Ishikawa (cell line): ENCODE measurements around the gene CMA1.

Experiments used
- CEBPB ChIP-seq: IDR thresholded peaks from 2 replicates; pipeline ENCODE4 v1.6.1; 2012
- CREB1 ChIP-seq: IDR thresholded peaks from 2 replicates; pipeline ENCODE4 v1.6.1; 2012; ENCODE audit warnings: low read depth
- EGR1 ChIP-seq: IDR thresholded peaks from 2 replicates; pipeline ENCODE4 v1.6.1; 2012
- EP300 ChIP-seq: IDR thresholded peaks from 2 replicates; pipeline ENCODE4 v1.6.1; 2012; ENCODE audit warnings: borderline replicate concordance
- FOXM1 ChIP-seq: IDR thresholded peaks from 2 replicates; pipeline ENCODE4 v1.6.1; 2012; ENCODE audit warnings: low read depth, borderline replicate concordance
- NFIC ChIP-seq: IDR thresholded peaks from 2 replicates; pipeline ENCODE4 v1.6.1; 2012
- RAD21 ChIP-seq: IDR thresholded peaks from 2 replicates; pipeline ENCODE4 v1.6.1; 2012; ENCODE audit warnings: low read depth
- REST ChIP-seq: IDR thresholded peaks from 2 replicates; pipeline ENCODE4 v1.6.1; 2012; ENCODE audit warnings: low read depth, mild to moderate bottlenecking
- TAF1 ChIP-seq: IDR thresholded peaks from 2 replicates; pipeline ENCODE4 v1.6.1; 2012; ENCODE audit warnings: low read depth, mild to moderate bottlenecking
- TCF12 ChIP-seq: IDR thresholded peaks from 2 replicates; pipeline ENCODE4 v1.6.1; 2012; ENCODE audit warnings: low read depth
- TEAD4 ChIP-seq: IDR thresholded peaks from 2 replicates; pipeline ENCODE4 v1.6.1; 2012
- YY1 ChIP-seq: IDR thresholded peaks from 2 replicates; pipeline ENCODE4 v1.6.1; 2012; ENCODE audit warnings: low read depth
- ZBTB7A ChIP-seq: IDR thresholded peaks from 2 replicates; pipeline ENCODE4 v1.6.1; 2012; ENCODE audit warnings: low read depth
- TF ChIP-seq, protein P1 (sequence below): IDR thresholded peaks from 2 replicates; pipeline ENCODE4 v1.6.1; 2012
- TF ChIP-seq, protein P2 (sequence below): IDR thresholded peaks from 2 replicates; pipeline ENCODE4 v1.6.1; 2012

The CMA1 gene

GRCh38 chr14:24504425-24504950 is 3.6 kb downstream of the CMA1 start:
- no peak for TF ChIP-seq EP300
- no peak for TF ChIP-seq CREB1
- TF ChIP-seq YY1 = no peak
- no peak for TF ChIP-seq REST
- TF ChIP-seq, protein P1, sequence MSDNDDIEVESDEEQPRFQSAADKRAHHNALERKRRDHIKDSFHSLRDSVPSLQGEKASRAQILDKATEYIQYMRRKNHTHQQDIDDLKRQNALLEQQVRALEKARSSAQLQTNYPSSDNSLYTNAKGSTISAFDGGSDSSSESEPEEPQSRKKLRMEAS = no peak
- TF ChIP-seq TCF12 = no peak
- no peak for TF ChIP-seq TEAD4
- TF ChIP-seq ZBTB7A = no peak
- no peak for TF ChIP-seq RAD21
- no peak for TF ChIP-seq NFIC
- TF ChIP-seq, protein P2, sequence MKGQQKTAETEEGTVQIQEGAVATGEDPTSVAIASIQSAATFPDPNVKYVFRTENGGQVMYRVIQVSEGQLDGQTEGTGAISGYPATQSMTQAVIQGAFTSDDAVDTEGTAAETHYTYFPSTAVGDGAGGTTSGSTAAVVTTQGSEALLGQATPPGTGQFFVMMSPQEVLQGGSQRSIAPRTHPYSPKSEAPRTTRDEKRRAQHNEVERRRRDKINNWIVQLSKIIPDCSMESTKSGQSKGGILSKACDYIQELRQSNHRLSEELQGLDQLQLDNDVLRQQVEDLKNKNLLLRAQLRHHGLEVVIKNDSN = no peak
- no peak for TF ChIP-seq FOXM1
- no peak for TF ChIP-seq CEBPB
- no peak for TF ChIP-seq EGR1
- TF ChIP-seq TAF1 = no peak

- TF ChIP-seq TEAD4 = no peak
- no peak for TF ChIP-seq REST
- no peak for TF ChIP-seq CEBPB
- TF ChIP-seq, protein P1 = no peak
- TF ChIP-seq, protein P2 = no peak
- TF ChIP-seq FOXM1 = no peak
- TF ChIP-seq RAD21 = no peak
- TF ChIP-seq ZBTB7A = no peak
- no peak for TF ChIP-seq CREB1
- TF ChIP-seq NFIC = no peak
- no peak for TF ChIP-seq EP300
- TF ChIP-seq TCF12 = no peak
- no peak for TF ChIP-seq YY1
- TF ChIP-seq TAF1 = no peak
- TF ChIP-seq EGR1 = no peak
Measured at GRCh38 chr14:24483604-24484252, 24.3 kb downstream of the CMA1 start.

DNA sequence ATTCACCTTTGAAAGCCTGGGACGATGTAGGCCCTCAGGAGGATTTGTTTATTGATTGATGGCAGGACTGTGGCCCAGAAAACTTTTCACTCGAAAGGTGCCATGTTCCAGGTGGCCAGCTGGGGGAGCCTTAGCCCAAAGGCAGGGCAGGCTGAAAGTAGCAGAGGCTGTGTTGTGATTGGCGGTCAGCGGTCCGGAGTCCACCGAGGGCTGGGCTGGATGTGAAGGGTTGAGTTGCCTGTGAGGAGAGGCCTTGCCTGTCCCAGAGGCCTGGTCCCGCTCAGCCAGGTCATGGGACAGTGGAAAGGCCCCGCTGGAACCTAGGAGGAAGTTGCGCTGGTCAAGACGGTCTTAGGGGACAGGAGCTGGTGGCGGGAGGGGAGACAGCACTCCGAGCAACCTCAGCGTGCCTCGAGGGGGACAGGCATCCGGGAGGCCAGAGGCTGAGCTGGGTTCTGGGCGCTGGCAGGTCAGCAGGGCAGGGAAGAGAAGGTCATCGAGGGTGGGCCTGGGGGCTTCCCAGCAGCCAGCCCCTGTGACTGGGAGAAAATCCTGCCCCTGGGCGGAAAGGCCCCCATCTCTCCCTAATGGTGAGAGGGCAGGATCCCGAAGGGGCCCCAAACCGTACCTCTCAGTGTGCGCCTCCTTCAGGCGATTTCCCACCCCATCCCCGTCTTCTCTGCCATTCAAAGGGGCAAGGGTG is 26.3 kb downstream of the CMA1 start:
- TF ChIP-seq TEAD4 (no peak), RAD21 (peak; percentile 83)

DNA sequence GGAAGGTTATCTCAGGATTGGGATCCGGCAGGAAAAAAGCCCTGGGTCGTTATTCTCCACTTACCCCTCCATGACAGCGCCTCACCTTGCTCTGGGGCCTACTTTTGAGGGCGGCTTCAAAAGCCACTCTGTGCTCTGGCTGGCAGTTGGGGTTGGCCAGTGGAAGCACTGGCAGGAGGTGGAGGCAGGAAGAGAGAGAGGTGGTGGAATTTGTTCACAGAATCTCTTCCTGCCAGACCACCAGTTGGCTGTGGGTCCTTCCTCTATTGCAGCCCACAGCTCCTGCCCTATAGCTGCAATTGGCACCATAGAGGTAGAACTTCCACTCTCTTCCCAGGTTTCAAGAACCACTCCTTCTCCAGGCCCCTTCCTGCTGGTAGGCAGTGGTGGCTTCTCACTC is 32.8 kb downstream of the CMA1 start:
- TF ChIP-seq ZBTB7A (no peak), EP300 (no peak), TAF1 (no peak), EGR1 (no peak)

- no peak for TF ChIP-seq NFIC
- no peak for TF ChIP-seq FOXM1
- TF ChIP-seq TCF12 = no peak
- TF ChIP-seq, protein P2 = no peak
- TF ChIP-seq CEBPB = no peak
- no peak for TF ChIP-seq EP300
- TF ChIP-seq ZBTB7A = no peak
- TF ChIP-seq CREB1 = no peak
- no peak for TF ChIP-seq EGR1
- TF ChIP-seq REST = no peak
- no peak for TF ChIP-seq YY1
- TF ChIP-seq, protein P1 = no peak
- no peak for TF ChIP-seq RAD21
- TF ChIP-seq TAF1 = no peak
- no peak for TF ChIP-seq TEAD4
Measured at GRCh38 chr14:24473211-24473610, 34.9 kb downstream of the CMA1 start.
